Ovary (tissue), 3 donors: ENCODE data around the gene PHACTR3.

Experiments used
- CTCF ChIP-seq, 3 donors: fragments of 450-650 bp in 2 of 3; fragments of 200-600 bp in 1 of 3; IDR thresholded peaks; one replicate each; pipeline versions ENCODE4 v1.5.1 to v1.8.0; 2016 to 2022; ENCODE audit warnings: antibody characterized with exemption in 3 of 3, mild to moderate bottlenecking in 1 of 3
- EP300 ChIP-seq: sonication (generic); formaldehyde crosslinking; IDR thresholded peaks from one replicate; pipeline ENCODE4 v1.6.1; 2017; ENCODE audit warnings: antibody characterized with exemption
- POLR2A ChIP-seq: fragments of 450-650 bp; IDR thresholded peaks from one replicate; pipeline ENCODE4 v1.6.1; 2017; ENCODE audit warnings: antibody characterized with exemption, mild to moderate bottlenecking, moderate library complexity
- donor health status: DM: no; HTN: no; CAD: no.

DNA sequence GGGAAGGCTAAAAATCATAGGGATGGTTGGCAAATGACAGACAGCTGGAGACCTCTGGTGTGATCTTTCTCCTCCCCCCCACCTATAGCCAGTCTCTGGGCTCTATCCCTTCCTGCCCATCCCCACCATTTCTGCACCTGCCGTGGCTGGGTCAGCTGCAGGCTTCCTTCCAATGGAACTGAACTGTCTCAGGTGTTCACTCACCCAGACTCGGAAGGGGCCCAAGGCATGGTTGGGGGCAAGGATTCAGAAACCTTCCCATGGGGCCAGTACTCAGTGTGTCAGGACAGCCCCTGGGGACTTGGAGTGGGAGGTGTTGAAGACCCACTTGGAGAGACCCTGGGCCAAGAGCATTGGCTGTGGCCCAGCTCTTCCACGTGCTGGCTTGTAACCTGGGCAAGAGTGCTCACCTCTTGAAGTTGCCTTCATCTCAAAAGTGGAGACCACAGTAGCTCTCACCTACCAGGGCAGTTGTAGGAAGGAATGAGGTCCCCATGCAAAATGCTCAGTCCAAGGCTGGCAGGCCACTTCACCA is 1.7 kb upstream of the PHACTR3 start:
- TF ChIP-seq CTCF (IDR thresholded peaks at IDR 0.05) (no peak), POLR2A (no peak), EP300 (no peak)
